HEK293T (cell line): ENCODE measurements around the gene TOPBP1.
A peak's percentile ranks its signal among the peaks of the same experiment; 100 is the strongest.
"Not testable (repeated sequence)": the region's sequence is repeated elsewhere in the genome, so short reads cannot be mapped to it uniquely, and the experiment has no call there.

Source experiments
- CTCF ChIA-PET: fragments of 350-600 bp; formaldehyde crosslinking; extraction: SDS; loops from one replicate; lab custom pipeline; 2021; ENCODE audit warnings: antibody characterized with exemption, inconsistent platforms; lab: Yijun Ruan, JAX
- POLR2A ChIA-PET: fragments of 350-600 bp; formaldehyde crosslinking; extraction: SDS; loops from one replicate; lab custom pipeline; 2020; ENCODE audit warnings: antibody characterized with exemption, inconsistent platforms; lab: Yijun Ruan, JAX
- DNase-seq: peaks from one replicate; pipeline ENCODE4 v3.0.0; 2012; ENCODE audit warnings: mixed read lengths; ENCODE audit errors: extremely low spot score
- ARNT ChIP-seq: fragments of 450-650 bp; IDR thresholded peaks from 2 replicates; pipeline ENCODE4 v1.6.1; 2017; ENCODE audit warnings: mild to moderate bottlenecking
- BHLHE40 ChIP-seq: fragments of 450-650 bp; IDR thresholded peaks from 2 replicates; pipeline ENCODE4 v1.6.1; 2016; ENCODE audit warnings: mild to moderate bottlenecking, moderate library complexity, borderline replicate concordance
- CTBP1 ChIP-seq: fragments of 450-650 bp; IDR thresholded peaks from 2 replicates; pipeline ENCODE4 v1.6.1; 2016; ENCODE audit warnings: borderline replicate concordance
- ELF4 ChIP-seq: fragments of 450-650 bp; IDR thresholded peaks from 2 replicates; pipeline ENCODE4 v1.6.1; 2017; ENCODE audit warnings: antibody characterized with exemption
- FOXA1 ChIP-seq: fragments of 450-650 bp; IDR thresholded peaks from 2 replicates; pipeline ENCODE4 v1.6.1; 2016; ENCODE audit warnings: mild to moderate bottlenecking
- FOXK2 ChIP-seq: fragments of 450-650 bp; IDR thresholded peaks from 2 replicates; pipeline ENCODE4 v1.6.1; 2016; ENCODE audit warnings: mild to moderate bottlenecking
- FOXM1 ChIP-seq: fragments of 450-650 bp; IDR thresholded peaks from 2 replicates; pipeline ENCODE4 v1.6.1; 2017; ENCODE audit warnings: mild to moderate bottlenecking, borderline replicate concordance
- HDGF ChIP-seq: fragments of 450-650 bp; IDR thresholded peaks from 2 replicates; pipeline ENCODE4 v1.6.1; 2017; ENCODE audit warnings: antibody characterized with exemption, borderline replicate concordance
- L3MBTL2 ChIP-seq: fragments of 450-650 bp; conservative IDR thresholded peaks from 2 replicates; pipeline ENCODE4 v1.6.1; 2016; ENCODE audit warnings: mild to moderate bottlenecking
- LEF1 ChIP-seq: fragments of 450-650 bp; IDR thresholded peaks from 2 replicates; pipeline ENCODE4 v1.6.1; 2017; ENCODE audit warnings: mild to moderate bottlenecking, borderline replicate concordance
- NFRKB ChIP-seq: fragments of 450-650 bp; IDR thresholded peaks from 2 replicates; pipeline ENCODE4 v1.6.1; 2016; ENCODE audit warnings: mild to moderate bottlenecking, moderate library complexity
- SP1 ChIP-seq: fragments of 450-650 bp; IDR thresholded peaks from 2 replicates; pipeline ENCODE4 v1.6.1; 2017
- SUZ12 ChIP-seq: fragments of 450-650 bp; IDR thresholded peaks from 2 replicates; pipeline ENCODE4 v1.6.1; 2016; ENCODE audit warnings: mild to moderate bottlenecking
- TARDBP ChIP-seq: fragments of 450-650 bp; IDR thresholded peaks from 2 replicates; pipeline ENCODE4 v1.6.1; 2016
- ZNF384 ChIP-seq: fragments of 450-650 bp; IDR thresholded peaks from 2 replicates; pipeline ENCODE4 v1.6.1; 2016
- TF ChIP-seq, protein P1 (sequence below): fragments of 450-650 bp; IDR thresholded peaks from 2 replicates; pipeline ENCODE4 v1.6.1; 2016

TOPBP1 gene

DNA sequence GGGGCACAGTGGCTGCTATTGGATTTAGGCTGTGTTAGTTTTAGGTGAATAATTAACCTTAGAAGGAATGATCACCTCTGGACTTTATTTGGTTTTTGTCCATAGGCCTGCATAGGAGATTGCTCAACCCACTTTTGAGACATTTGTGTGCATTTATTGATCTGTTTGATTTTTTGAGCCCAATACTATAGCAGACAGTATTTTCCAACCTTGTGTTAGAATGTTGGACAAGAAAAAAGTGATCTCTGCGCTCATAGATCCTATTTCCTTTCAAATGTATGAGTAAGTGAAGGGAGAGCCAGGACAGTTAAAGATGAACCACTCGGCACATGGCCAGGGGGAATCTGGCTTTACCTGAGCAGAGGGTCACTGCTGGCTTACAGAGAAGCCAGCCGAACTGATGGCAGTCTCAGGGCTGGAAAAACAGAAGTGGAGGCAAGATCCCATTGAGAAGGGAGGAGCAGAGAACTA lies 8.8 kb upstream of the TOPBP1 start:
- POLR2A ChIA-PET = no interaction called here
- CTCF ChIA-PET = no interaction called here
- TF ChIP-seq FOXK2 (no peak), SUZ12 (no peak), TARDBP (no peak), LEF1 (no peak), L3MBTL2 (no peak), HDGF (no peak), ELF4 (no peak), NFRKB (no peak), SP1 (no peak), CTBP1 (no peak), ZNF384 (no peak), BHLHE40 (no peak), FOXA1 (no peak), FOXM1 (no peak), ARNT (no peak)
- TF ChIP-seq, protein P1, sequence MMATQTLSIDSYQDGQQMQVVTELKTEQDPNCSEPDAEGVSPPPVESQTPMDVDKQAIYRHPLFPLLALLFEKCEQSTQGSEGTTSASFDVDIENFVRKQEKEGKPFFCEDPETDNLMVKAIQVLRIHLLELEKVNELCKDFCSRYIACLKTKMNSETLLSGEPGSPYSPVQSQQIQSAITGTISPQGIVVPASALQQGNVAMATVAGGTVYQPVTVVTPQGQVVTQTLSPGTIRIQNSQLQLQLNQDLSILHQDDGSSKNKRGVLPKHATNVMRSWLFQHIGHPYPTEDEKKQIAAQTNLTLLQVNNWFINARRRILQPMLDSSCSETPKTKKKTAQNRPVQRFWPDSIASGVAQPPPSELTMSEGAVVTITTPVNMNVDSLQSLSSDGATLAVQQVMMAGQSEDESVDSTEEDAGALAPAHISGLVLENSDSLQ = no peak
- DNase-seq = no peak

DNA sequence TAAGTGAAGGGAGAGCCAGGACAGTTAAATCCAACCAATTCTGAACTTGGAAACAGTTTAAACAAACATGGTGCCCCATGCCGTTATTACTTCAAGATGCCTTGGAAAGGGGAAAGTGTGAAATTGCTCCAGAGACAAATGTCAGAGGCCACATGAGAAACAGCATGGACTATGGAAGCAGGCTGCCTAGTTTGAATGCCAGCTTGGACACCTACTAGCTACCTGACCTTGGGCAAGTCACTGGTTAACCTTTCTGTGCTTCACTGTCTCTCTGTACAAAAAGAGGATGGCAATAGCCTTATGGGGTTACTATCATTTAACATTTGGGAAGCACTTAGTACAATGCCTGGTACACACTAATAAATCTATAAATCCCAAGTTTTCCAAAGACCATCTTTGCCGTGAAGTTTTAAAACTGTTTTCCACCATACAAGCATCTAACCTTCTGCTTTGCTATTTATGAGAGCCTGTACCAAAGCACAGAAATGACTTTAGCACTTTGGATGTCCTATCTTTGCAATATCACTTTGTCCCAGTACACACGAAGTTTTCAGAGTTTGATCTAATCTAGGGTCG lies 8.3 kb upstream of the TOPBP1 start:
- ChIA-PET POLR2A (no interaction called here), CTCF (no interaction called here)
- no peak for DNase-seq
- no peak for TF ChIP-seq ARNT
- no peak for TF ChIP-seq FOXK2
- TF ChIP-seq NFRKB = no peak
- TF ChIP-seq ZNF384 = no peak
- no peak for TF ChIP-seq TARDBP
- TF ChIP-seq CTBP1 = no peak

DNA sequence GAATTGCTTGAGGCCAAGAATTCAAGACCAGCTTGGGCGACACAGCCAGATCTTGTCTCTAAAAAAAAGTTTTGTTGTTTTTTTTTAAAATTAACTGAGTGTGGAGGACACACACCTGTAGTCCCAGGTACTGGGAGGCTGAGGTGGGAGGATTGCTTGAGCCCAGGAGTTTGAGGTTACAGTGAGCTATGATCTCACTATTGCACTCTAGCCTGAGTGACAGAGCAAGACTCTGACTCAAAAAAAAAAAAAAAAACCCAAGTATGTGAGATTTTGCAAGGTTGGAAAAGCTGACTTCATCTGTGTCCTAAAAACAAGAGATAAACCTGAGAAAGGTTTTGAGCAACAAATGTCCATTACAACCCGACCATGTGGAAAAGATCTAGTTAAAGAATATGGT lies 5.4 kb upstream of the TOPBP1 start:
- ChIA-PET POLR2A (interaction anchor here (0.6 kb wide), 1 partner anchor 151 kb away, joined by 3 read pairs; no protein-coding TSS in a partner anchor), CTCF (interaction anchor here (0.6 kb wide), 1 partner anchor 89 kb away, joined by 3 read pairs; no protein-coding TSS in a partner anchor)
- DNase-seq = no peak
- TF ChIP-seq SUZ12 (no peak), FOXA1 (no peak), TARDBP (no peak), FOXM1 (no peak), LEF1 (no peak), ZNF384 (no peak), BHLHE40 (no peak), ARNT (no peak), L3MBTL2 (no peak), NFRKB (no peak), SP1 (no peak), CTBP1 (no peak), ELF4 (no peak), FOXK2 (no peak), HDGF (no peak)
- TF ChIP-seq, protein P1 = no peak

DNA sequence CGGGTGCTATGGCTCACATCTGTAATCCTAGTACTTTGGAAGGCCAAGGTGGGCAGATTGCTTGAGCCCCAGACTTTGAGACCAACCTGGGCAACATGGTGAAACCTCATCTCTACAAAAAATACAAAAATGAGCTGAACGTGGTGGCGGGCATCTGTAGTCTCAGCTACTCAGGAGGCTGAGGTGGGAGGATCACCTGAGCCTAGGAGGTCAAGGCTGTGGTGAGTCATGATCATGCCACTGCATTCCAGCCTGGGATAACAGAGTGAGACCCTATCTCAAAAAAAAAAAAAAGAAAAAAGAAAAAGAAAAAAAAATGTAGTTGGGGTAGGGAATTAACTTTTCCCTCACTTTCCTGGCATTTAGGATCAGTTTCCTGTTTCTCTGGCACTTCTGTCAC lies 3.4 kb upstream of the TOPBP1 start:
- POLR2A ChIA-PET, DNase-seq: not testable (repeated sequence)
- CTCF ChIA-PET = interaction anchor here (0.6 kb wide), 1 partner anchor 822 kb away, joined by 3 read pairs; no protein-coding TSS in a partner anchor

DNA sequence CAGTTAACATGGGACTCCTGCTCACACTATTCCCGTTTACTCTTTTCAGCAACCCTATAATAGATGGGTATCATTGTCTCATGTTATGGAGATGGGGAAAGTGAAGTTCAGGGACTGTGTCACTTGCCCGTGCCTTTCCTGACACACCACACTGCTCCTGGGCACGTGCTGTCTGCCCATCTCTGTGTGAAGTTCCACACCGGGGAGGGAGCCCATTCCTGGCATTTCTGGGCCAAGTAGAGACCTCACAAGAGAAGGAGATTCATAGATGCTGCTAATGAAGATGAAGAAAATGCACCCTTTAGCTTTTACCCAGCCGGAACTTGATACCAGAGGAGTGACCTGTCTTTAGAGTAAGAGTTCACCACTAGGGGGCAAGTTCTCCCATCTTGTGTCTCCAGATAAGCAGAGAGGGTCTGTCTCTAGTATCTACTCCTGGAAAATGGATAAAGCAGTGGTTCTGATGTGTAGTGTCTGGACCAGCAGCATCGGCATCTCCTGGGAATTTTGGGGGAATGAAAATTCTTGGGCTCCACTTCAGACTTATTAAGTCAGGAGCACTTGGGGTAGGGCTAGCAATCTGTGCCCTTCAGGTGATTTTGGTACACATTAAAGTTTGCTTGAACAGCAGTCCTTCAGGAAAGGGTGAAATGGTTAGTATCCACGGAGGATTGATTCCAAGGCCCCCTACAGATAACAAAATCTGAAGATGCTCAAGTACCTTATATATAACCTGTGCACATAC lies 2.0 kb upstream of the TOPBP1 start:
- TF ChIP-seq FOXM1 (no peak), ELF4 (no peak), ARNT (no peak), NFRKB (no peak)
- peak; percentile 63 for DNase-seq
- CTCF ChIA-PET = interaction anchor here (0.6 to 1.0 kb wide), 2 partner anchors 163 to 933 kb away, joined by 3 to 4 read pairs; no protein-coding TSS in a partner anchor
- POLR2A ChIA-PET = no interaction called here

DNA sequence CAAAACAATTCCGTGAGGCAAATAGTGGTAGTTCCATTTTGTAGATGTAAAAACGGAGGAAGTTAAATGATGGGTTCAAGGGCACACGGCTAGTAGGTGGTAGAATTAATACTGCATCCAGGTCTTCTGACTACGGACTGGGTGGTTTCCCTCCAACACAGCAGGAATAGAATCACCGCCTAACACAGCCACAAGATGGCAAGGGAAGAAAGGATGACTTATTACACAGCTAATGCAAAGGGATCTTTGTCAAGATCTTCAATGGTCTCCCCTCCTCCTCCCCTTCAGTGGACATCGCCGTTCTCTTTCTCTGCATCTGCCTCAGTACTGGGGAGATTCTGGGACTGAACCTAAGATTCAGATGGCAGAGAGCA lies 524 bp upstream of the TOPBP1 start:
- no peak for TF ChIP-seq SP1
- no peak for TF ChIP-seq ZNF384
- TF ChIP-seq BHLHE40 = no peak
- TF ChIP-seq SUZ12 = no peak
- TF ChIP-seq, protein P1 = no peak
- no peak for TF ChIP-seq FOXK2
- no peak for TF ChIP-seq ARNT
- no peak for TF ChIP-seq ELF4
- no peak for TF ChIP-seq CTBP1
- no peak for TF ChIP-seq NFRKB
- no peak; the same call in 1 of the 2 replicates for TF ChIP-seq L3MBTL2
- no peak for TF ChIP-seq LEF1
- no peak for TF ChIP-seq TARDBP
- no peak for TF ChIP-seq FOXA1
- ChIA-PET POLR2A (interaction anchor here (1.0 kb wide), 1 partner anchor 14 kb away, joined by 5 read pairs; no protein-coding TSS in a partner anchor), CTCF (interaction anchor here (0.6 kb wide), 1 partner anchor 103 kb away, joined by 3 read pairs; no protein-coding TSS in a partner anchor)
- peak; percentile 31 for DNase-seq
